HG03139 (cell line): ENCODE data around the gene NKIRAS2.

Experiments used
- ATAC-seq: cut with Tn5 transposase; IDR thresholded peaks from one replicate; pipeline ENCODE4 v1.9.1; 2021; ENCODE audit not compliant: unreplicated experiment

The NKIRAS2 gene

DNA sequence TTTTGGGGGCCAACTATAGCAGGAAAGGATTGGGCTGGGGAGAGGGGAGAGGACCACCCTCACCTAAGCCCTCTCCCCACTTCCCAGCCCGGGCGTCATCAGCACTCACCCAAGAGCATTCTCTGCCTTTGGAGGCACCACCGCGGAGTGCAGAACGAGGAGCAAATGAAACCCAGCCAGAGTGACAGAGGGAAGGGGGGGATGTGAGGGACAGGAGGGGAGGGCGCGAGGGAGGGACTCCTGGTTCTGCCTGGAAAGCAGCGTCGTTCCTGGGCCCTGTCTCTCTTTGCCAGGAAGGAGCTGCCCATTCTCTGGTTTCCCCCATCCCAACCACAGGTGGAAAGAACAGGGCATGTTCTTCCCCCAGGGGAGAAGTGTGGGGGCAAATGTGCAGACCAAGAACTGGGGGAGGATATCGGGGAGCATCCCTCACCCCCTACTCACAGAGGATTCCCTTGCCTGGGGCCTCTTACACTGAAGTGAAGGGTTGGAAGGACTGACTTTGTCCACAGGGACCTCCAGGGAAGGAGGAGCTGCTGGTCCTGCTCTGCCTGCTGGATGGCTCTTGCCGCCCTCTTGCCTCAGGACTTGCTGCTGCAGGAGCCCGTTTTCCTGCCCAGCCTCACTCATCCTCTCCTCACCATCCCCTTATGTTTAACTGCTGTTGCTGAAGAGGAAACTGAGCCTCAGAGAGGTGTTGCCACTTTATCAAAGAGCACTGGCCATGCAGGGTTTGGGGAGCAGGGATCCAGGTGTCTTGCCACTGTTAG lies 34.0 kb downstream of the NKIRAS2 start:
- ATAC-seq = no peak

DNA sequence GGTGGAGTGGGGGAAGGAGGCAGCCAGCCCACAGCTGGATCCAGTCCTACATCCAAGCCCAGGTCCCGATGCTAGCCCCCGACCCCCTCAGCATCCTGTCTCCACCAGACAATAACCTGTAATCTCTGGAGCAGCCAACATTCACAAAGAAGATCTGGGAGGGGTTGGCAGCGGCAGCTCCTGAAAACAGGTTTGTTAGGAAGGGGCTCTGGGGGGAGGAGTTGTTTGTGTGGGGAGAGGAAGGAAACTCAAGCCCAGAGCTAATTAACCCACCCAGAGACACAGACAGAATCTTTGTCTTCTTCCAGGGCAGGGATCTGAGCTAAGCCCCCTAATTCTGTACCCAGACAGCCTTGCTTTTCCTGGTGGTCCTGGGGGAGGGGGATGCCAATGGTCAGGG lies 35.1 kb downstream of the NKIRAS2 start:
- ATAC-seq = no peak

DNA sequence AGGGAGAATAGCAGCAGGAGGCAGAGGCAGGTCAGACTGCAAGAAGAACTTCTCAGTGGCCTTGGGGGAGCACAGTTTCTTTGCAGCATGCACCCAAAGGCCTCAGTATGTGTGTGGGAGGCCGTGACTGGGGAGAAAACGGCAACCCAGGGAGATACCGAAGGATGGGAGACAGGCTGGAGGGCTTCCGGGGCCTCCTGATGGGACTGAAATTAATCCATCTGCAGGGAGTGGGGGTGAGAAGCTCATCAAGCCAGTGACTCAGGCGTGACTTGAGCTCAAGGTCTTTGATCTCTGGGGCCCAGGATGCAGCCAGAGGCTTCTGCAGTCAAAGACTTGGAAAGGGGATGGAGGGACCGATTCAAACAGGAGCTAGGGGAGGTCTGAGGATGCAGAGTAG lies 35.6 kb downstream of the NKIRAS2 start:
- no peak for ATAC-seq

DNA sequence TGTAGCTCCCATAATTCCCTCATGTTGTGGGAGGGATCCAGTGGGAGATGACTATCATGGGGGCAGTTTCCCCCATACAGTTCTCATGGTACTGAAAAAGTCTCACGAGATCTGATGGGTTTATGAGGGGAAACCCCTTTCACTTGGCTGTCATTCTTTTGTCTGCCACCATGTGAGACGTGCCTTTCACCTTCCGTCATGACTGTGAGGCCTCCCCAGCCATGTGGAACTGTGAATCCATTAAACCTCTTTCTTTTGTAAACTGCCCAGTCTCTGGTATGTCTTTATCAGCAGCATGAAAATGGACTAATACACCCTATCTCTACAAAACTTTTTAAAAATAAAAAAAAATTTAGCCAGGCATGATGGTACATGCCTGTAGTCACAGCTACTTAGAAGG lies 36.7 kb downstream of the NKIRAS2 start:
- ATAC-seq = no peak

DNA sequence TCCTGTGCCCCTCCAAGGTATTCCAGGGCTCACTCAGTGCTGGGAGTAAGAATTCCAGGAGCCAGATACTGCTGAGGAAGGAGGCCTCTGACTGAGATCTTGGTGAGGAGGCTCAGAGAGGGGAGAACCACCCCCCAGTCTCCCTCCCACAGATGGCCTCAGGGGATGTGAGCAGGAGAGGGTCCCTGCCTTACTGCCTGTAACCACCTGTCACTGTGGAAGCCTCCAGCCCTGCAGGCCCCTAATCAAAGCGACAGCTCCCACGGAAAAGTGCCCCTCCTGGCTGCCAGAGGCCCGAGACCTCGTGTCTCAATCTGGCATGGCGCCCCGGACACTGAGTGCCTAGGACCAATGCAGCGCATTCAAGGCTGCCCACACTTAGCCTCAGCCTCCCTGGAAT lies 38.2 kb downstream of the NKIRAS2 start:
- ATAC-seq = no peak

DNA sequence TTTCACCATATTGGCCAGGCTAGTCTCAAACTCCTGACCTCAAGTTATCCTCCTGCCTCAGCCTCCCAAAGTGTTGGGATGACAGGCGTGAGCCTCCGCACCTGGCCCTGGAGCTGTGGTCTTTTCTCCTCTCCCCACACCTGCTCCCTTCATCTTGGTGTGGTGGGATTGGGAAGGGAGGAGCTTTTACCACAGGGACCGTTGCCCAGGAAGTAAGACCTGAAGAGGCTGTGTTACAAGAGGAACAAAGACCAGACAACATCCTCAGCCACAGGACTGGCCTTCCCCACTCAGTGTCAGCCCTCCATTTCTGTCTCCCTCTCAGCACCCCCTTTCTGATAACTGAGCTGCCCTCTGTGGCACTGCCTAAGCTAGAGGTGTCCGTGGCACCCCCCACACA lies 39.9 kb downstream of the NKIRAS2 start:
- ATAC-seq = no peak

DNA sequence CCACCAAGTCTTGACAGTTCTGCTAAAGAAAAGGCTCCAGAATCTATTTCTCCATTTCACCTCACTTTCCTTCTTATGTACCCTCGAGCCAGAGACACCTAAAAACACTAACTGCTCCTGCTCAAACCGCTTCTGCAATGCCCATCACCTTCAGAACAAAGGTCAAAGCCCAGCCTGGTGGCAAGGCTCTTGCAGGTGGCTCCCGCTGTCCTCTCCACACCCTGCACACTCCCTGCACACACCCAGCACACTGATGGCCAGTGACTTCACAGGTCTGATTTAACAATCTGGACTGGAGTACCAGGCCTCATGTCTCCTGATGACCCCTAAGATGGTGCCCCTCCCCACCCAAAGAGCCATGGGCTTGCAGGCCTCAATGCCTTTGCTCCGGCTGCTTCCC lies 40.3 kb downstream of the NKIRAS2 start:
- no peak for ATAC-seq

DNA sequence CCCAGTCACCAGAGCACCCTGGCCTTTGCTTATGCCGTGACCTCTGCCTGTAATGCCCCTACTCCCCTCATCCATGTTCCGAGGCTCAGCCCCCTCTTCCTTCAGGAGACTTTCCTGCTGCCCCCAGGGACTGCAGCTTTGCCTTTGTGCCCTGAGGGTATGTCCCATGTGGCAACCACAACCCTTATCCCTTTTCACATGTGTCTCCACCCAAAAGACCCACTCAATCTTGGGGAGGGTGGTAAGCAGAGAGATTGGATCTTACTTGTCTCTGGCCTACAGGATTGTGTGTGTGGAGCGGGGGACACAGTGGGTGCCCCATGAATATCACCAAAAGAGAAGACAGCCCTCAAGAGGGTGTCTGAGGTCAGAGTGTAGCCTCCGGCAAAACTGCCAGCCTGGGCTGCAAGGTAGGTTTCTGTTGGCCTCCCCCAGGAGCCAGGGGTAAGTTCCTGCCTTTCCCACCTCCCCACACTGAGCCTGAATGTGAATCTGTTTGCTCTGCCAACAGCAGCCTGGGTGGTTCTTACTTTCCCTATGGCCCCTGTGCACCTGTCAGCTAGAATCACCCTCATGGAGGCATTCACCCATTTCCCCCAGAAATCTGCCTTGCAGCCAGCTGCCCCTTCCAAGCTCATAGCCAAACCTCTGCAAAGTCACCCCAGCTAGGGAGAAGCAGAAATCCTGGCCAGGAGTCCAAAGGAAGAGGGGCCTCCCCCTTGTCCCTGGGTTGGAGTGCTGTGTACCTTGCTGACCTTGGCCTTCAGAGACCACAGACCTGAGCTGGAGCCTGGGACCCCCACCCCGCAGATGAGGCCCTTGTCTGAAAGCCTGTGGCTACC lies 42.0 kb downstream of the NKIRAS2 start:
- no peak for ATAC-seq

DNA sequence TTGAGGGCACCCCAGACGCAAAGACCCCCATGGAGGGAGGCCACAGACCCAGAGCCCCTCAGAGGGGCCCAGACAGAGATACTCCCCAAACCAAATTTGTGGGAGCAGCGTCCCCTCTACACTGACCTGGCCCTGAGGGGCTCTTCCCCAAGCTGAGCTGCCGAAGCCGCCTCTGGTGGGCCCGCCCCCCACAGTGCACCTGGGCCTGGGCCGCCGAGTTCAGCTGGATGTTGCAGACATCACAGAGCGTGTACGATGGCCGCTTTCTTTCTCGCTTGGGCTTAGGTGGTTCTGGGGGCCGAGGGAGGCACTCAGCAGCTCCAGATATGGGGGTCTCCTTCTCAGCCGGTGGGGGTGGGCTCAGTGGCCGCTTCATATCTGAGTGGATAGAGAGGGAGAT lies 42.8 kb downstream of the NKIRAS2 start:
- no peak for ATAC-seq

DNA sequence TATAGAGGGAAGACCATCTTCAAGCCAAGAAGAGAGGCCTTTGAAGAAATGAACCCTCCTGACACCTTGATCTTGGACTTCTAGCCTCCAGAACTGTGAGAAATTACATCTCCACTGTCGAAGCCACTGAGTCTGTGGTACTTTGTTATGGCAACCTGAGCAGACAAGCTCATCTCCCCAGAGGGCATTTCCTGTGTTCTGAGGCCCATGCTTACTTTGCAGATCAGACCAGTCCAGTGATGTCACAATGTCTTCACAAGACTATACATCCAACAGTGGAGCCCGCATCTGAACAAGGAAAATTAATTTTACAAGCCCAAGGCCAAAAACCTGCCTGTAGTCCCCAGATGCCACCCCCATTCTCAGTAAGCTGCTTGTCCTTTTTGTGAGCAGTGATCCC lies 45.3 kb downstream of the NKIRAS2 start:
- no peak for ATAC-seq

DNA sequence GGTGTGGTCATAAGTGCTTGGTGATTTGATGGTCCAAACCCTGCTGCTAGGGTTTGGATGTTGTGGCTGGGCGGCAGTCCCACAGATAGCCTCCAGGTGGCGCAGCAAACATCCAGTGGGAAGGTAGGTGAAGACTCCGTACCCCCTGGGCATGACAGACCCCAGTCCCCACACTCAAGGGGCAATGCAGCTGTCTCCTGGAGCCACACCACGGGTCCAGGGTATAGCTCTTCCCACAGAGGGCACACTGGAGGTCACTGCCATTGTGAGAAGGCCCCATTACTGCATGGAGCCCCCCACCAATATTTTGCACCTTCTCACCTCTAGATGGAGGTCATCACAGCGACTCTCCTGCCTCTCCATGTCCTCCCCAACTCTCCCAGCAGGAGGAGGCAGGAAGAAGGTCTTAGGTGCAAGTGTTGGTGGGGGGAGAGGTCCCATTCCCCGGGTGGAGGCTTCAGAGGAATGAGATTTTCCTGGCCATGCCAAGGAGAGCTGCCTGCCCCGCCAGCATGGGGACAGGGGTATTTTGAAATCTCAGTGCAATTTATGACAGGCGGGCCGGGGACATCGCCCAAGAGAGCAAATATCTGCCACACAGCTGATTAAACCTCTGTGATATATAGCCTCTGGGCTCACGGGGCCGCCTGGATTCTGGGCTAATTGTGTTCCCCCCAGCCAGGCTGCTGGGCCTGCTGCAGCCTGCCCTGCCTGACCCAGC lies 47.6 kb downstream of the NKIRAS2 start:
- ATAC-seq = no peak

DNA sequence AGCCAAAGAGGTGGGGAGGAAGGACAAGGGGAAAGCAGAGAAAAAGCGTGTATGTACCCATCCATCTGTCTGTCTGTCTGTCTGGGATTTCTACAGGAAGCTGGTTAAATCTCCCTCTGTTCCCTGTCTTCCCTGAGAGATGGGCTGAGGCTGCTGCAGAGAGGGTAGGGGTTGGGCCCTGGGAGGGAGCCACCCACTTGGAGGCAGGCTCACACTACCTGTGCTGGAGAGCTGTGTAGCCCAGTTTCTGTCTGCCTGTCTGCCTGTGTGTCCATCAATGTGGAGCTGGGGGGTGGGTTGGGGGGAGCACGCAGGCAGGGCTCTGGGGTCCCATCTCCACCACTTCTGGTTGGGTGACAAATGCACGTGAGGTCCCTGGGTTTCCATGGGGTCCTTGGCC lies 49.1 kb downstream of the NKIRAS2 start:
- no peak for ATAC-seq

DNA sequence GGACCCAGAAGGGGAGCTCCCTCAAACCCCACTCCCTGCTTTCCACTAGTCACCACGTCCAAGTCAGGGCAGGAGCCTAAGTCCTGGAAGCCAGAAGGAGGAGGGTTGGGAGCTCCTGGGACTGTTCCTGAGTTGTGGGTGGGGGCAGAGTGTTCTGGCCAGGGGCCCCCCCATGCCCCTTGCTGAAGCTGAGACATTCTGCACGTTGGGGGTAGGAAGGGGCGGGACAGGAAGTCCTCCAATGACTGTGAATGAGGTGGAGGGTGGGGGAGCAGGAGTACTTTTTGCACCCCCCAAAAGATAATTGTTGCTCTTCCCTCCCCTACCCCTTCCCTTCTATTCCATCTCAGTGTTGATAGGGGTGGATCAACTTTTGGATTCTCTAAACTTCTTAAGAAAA lies 51.9 kb downstream of the NKIRAS2 start:
- ATAC-seq = no peak

DNA sequence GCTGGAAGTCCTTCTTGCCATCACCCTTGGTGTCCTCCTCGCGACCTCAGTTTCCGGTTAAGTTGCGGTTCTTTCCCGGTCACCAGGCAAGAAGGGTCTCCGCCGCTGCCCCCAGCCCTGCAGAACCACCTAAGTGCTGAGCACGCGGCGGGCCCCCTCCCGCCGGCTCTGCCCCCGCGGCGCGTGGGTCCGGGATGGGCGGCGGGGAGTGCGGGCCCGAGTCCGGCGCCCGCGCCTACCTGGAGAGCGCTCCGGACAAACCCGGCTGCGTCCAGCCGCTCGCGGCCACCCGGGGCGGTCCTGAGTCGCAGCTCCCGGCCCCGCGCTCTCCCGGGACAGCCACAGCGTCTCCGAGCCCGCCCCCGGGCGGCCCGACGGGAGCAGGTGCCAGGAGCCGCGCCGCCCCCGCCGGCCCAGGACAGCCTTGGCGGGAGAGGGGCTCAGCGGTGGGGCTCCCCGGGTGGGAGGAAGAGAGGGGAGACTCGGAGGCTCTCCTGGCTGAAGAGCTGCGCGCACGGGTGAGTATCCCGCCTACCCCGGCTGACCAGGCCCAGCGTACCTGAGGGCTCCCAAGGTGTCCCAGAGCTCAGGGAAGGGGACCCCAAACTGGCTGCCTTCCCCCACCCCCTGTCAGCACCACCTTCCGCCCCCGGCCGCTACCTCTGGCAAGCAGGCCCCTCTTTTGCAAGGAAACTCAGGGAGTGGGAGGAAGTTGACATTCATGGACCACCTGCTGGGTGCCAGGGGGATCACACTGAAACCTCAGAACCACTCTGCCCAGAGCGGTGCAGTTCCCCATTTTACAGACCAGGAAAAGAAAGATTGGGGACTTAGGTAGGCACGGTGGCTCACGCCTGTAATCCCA lies 52.7 kb downstream of the NKIRAS2 start:
- ATAC-seq = no peak
